ENCODE results near the gene PPM1J. TPM values are rescaled to one million over a fixed set of nuclear protein-coding genes. Genes with fewer than 3 reads are reported as not detected.

The PPM1J gene
- total and polyA plus RNA-seq, 9 of the 15 experiments (the other 6 are each of a cell fraction or from before 2014, with no cell fraction given): 0.25 to 10.5 (median 4.2) TPM

DNA sequence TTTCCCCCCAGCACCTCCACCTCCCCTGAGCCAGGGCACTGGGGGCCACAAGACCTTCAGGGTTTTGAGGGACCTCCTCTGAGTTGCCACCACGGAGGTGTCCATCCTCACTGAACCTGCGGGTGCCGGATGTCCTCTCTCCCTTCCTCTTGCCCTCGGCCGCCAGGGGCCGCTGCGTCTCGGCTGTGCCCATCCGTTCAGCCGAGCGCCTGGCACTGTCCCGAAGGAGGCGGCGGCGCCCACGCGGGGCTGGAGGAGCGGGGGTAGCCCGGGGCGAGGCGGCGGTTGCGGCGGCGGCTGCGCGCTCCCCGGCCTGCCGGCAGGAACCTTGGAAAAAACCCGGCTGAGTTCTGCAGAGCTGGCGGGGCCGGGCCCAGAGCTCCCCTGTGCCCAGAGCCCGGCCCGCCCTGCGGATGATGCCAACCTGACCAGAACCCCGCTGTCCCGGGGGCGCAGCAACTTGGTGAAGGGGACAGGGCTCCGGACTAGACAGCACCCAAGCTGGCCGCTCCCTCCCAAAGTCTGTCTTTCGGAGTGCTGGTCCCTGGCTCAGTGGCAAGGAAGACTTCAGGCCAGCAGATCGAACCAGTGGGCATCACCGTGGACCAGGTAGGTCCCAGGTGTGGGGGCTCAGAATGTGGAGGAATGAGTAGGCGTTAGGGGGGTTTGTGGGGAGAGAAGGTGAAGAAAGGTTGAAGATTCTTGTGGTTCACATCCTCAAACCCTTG is 3.7 kb upstream of the PPM1J start (continued):
- no peak for TF ChIP-seq BRD9 (IDR thresholded peaks at IDR 0.05; ENCODE audit: low read depth, partially characterized antibody)
- peak; percentile 27; the same call in 1 of the 2 replicates for TF ChIP-seq JUND (IDR thresholded peaks at IDR 0.05; ENCODE audit: borderline replicate concordance, low read depth, low read length)
- no peak for TF ChIP-seq JUND (tag; IDR thresholded peaks at IDR 0.05; ENCODE audit: borderline replicate concordance, low read depth, low read length)

DNA sequence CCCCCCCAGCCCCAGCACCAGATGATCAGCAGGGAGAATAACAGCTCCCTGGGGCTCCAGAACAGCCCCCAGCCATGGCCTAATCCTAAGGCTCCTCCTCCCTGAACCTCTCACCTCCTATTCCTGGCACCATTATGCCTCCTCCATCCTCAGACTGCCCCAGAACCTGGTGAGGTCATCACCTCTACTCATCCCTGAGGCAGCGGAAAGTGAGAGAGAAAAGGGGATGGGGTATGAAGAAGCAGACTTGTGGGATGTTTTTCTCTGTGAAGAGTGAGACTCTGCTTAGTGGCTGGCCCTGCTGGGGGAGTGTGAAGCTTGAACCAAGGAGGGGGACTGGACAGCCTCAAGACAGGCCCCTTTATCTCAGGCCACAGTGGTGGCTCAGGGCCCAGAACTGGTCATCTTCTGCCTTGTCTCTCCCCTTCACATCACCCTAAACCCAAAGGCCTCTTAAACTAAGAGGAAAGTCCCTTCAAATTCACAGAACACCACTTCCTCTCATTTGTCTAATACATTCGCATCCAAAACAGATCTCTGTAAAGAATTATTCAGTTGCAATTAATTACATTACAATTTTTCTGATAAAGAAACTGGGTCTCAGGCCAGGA is 2.2 kb upstream of the PPM1J start:
- Histone ChIP-seq H3K79me2 (ENCODE audit: control insufficient read depth, insufficient read depth, low read length) (no peaks in the 10 kb centered on the region), H3K4me2 (ENCODE audit: insufficient read depth, low read length) (no peak overlapping the region), H3K4me1 (replicated peaks in 1 of 2; ENCODE audit: control insufficient read depth in 2 of 2, insufficient read depth in 2 of 2, low read length in 2 of 2) (peaks cover 17 to 38% of the 10 kb centered on the region in 2 experiments), H3K4me3 (no peak overlapping the region), H3K36me3 (ENCODE audit: control insufficient read depth, insufficient read depth, low read length) (no peaks in the 10 kb centered on the region), H3K27ac (ENCODE audit: extremely low read depth, low read depth, low read length) (no peak overlapping the region), H3K9me3 (replicated peaks; ENCODE audit: control insufficient read depth, insufficient read depth, low read depth, low read length) (no peaks in the 10 kb centered on the region), H2AFZ (ENCODE audit: low read depth, low read length) (no peak overlapping the region), H3K9ac (ENCODE audit: insufficient read depth in 1 of 2, low read depth in 2 of 2, low read length in 2 of 2) (peak overlapping the region in 1 of 2 experiments; percentile 9; a peak in 1 of 4 replicates), H3K27me3 (ENCODE audit: control insufficient read depth in 2 of 2, insufficient read depth in 2 of 2, low read length in 2 of 2) (peaks cover 5 to 25% of the 10 kb centered on the region in 2 experiments; a peak in 4 of 5 replicates), H3K9me1 (ENCODE audit: control insufficient read depth, insufficient read depth, low read length) (no peaks in the 10 kb centered on the region), H4K20me1 (replicated peaks; ENCODE audit: control insufficient read depth, insufficient read depth, low read length) (no peaks in the 10 kb centered on the region)
- DNase-seq (ENCODE audit: extremely low read depth in 1 of 4, low spot score in 3 of 4): no peak
- BruUV-seq (replicated peaks): no TSS peak
- ChIA-PET POLR2A (interaction anchor here (0.6 to 1.7 kb wide), 4 partner anchors 38 to 86 kb away, joined by 3 to 6 read pairs (median 4); no protein-coding TSS in a partner anchor), CTCF (ENCODE audit: low intra/inter-chr PET ratio) (interaction anchor here (0.6 to 5.1 kb wide), 6 partner anchors 21 to 1565 kb away, joined by 3 to 109 read pairs (median 4); partner anchors contain the start of gene LRIG2)
- in situ Hi-C loops (cut with MboI) (loop anchor here (5.0 kb wide), 2 partner anchors 90 to 325 kb away; no protein-coding TSS in a partner anchor), intact Hi-C loops (cut with micrococcal nuclease) (loop anchor here (2.0 to 10.0 kb wide), 5 partner anchors 153 to 960 kb away; partner anchors contain the start of gene SLC16A1)
- WGBS (ENCODE audit: insufficient coverage, low coverage, missing lambda C conversion rate): 30% methylated on average over 2 of the region's 2 CpGs
- ATAC-seq: no peak
- no peak for FAIRE-seq
- TF ChIP-seq, protein P1, sequence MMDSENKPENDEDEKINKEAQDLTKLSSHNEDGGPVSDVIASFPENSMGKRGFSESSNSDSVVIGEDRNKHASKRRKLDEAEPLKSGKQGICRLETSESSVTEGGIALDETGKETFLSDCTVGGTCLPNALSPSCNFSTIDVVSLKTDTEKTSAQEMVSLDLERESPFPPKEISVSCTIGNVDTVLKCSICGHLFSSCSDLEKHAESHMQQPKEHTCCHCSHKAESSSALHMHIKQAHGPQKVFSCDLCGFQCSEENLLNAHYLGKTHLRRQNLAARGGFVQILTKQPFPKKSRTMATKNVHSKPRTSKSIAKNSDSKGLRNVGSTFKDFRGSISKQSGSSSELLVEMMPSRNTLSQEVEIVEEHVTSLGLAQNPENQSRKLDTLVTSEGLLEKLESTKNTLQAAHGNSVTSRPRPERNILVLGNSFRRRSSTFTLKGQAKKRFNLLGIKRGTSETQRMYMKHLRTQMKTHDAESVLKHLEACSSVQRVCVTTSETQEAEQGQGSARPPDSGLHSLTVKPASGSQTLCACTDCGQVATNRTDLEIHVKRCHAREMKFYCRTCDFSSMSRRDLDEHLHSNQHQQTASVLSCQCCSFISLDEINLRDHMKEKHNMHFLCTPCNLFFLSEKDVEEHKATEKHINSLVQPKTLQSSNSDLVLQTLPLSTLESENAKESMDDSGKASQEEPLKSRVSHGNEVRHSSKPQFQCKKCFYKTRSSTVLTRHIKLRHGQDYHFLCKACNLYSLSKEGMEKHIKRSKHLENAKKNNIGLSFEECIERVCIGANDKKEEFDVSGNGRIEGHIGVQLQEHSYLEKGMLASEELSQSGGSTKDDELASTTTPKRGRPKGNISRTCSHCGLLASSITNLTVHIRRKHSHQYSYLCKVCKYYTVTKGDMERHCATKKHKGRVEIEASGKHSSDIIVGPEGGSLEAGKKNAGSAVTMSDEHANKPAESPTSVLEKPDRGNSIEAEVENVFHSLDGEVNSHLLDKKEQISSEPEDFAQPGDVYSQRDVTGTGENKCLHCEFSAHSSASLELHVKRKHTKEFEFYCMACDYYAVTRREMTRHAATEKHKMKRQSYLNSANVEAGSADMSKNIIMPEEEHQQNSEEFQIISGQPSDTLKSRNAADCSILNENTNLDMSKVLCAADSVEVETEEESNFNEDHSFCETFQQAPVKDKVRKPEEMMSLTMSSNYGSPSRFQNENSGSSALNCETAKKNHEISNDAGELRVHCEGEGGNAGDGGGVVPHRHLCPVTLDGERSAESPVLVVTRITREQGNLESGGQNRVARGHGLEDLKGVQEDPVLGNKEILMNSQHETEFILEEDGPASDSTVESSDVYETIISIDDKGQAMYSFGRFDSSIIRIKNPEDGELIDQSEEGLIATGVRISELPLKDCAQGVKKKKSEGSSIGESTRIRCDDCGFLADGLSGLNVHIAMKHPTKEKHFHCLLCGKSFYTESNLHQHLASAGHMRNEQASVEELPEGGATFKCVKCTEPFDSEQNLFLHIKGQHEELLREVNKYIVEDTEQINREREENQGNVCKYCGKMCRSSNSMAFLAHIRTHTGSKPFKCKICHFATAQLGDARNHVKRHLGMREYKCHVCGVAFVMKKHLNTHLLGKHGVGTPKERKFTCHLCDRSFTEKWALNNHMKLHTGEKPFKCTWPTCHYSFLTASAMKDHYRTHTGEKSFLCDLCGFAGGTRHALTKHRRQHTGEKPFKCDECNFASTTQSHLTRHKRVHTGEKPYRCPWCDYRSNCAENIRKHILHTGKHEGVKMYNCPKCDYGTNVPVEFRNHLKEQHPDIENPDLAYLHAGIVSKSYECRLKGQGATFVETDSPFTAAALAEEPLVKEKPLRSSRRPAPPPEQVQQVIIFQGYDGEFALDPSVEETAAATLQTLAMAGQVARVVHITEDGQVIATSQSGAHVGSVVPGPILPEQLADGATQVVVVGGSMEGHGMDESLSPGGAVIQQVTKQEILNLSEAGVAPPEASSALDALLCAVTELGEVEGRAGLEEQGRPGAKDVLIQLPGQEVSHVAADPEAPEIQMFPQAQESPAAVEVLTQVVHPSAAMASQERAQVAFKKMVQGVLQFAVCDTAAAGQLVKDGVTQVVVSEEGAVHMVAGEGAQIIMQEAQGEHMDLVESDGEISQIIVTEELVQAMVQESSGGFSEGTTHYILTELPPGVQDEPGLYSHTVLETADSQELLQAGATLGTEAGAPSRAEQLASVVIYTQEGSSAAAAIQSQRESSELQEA (IDR thresholded peaks at IDR 0.05; ENCODE audit: low read depth): no peak
- no peak for TF ChIP-seq PHF21A (IDR thresholded peaks at IDR 0.05; ENCODE audit: borderline replicate concordance, low read depth)
- TF ChIP-seq, protein P2, sequence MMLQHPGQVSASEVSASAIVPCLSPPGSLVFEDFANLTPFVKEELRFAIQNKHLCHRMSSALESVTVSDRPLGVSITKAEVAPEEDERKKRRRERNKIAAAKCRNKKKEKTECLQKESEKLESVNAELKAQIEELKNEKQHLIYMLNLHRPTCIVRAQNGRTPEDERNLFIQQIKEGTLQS (IDR thresholded peaks at IDR 0.05): no peak
- TF ChIP-seq, protein P2 (CRISPR knock-in tag; conservative IDR thresholded peaks at IDR 0.05): no peak
- TF ChIP-seq SMAD1 (IDR thresholded peaks at IDR 0.05; ENCODE audit: low read depth, low read length, partially characterized antibody): no peak
- TF ChIP-seq IFI16 (CRISPR knock-in tag; IDR thresholded peaks at IDR 0.05): no peak
